Measurements from ENCODE around the gene NPNT.

NPNT gene

GRCh38 chr4:105992641-105993305, 97.5 kb downstream of the NPNT start (continued):
- TF ChIP-seq ZNF70 (CRISPR knock-in tag; IDR thresholded peaks at IDR 0.05), result no peak
- TF ChIP-seq GLIS3 (CRISPR knock-in tag; IDR thresholded peaks at IDR 0.05), result no peak
- TF ChIP-seq ESRRG (CRISPR knock-in tag; IDR thresholded peaks at IDR 0.05), result no peak
- TF ChIP-seq RARB (CRISPR knock-in tag; IDR thresholded peaks at IDR 0.05), result no peak
- no peak for TF ChIP-seq ZNF565 (CRISPR knock-in tag; conservative IDR thresholded peaks at IDR 0.05; ENCODE audit: low read depth)
- no peak for TF ChIP-seq PPARA (CRISPR knock-in tag; IDR thresholded peaks at IDR 0.05; ENCODE audit: borderline replicate concordance)
- no peak for TF ChIP-seq TOX (CRISPR knock-in tag; IDR thresholded peaks at IDR 0.05; ENCODE audit: borderline replicate concordance)
- TF ChIP-seq POU6F1 (CRISPR knock-in tag; IDR thresholded peaks at IDR 0.05; ENCODE audit: borderline replicate concordance, low read depth), result no peak
- TF ChIP-seq, protein P1, sequence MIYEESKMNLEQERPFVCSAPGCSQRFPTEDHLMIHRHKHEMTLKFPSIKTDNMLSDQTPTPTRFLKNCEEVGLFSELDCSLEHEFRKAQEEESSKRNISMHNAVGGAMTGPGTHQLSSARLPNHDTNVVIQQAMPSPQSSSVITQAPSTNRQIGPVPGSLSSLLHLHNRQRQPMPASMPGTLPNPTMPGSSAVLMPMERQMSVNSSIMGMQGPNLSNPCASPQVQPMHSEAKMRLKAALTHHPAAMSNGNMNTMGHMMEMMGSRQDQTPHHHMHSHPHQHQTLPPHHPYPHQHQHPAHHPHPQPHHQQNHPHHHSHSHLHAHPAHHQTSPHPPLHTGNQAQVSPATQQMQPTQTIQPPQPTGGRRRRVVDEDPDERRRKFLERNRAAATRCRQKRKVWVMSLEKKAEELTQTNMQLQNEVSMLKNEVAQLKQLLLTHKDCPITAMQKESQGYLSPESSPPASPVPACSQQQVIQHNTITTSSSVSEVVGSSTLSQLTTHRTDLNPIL (CRISPR knock-in tag; IDR thresholded peaks at IDR 0.05; ENCODE audit: low read depth), result no peak
- TF ChIP-seq ZFP3 (CRISPR knock-in tag; IDR thresholded peaks at IDR 0.05), result no peak
- no peak for TF ChIP-seq SNAI2 (CRISPR knock-in tag; IDR thresholded peaks at IDR 0.05)

DNA sequence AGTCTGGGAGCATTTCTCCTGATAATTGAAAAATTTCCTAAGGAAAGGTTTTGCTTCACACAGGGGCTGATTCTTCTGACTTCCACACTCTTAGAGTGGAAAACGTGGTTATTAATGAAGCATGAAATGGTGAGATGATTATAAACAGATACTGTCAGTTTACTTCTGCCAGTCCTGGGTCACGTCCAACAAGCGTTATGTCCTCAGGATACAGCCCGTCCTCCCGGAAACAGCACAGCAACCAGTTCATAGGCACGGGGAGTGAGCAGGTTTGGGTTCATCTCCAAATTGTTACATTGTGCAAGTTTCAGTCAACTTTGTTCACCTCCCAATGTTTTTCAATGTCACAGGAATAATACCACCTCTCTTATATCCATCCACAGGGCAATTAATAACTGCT, 98.8 kb downstream of the NPNT start:
- TF ChIP-seq PPARA (CRISPR knock-in tag; IDR thresholded peaks at IDR 0.05; ENCODE audit: borderline replicate concordance) (no peak), ESRRG (CRISPR knock-in tag; IDR thresholded peaks at IDR 0.05) (no peak), ZNF70 (CRISPR knock-in tag; IDR thresholded peaks at IDR 0.05) (no peak), ZFP30 (CRISPR knock-in tag; IDR thresholded peaks at IDR 0.05) (no peak), POU6F1 (CRISPR knock-in tag; IDR thresholded peaks at IDR 0.05; ENCODE audit: borderline replicate concordance, low read depth) (no peak), ZNF565 (CRISPR knock-in tag; conservative IDR thresholded peaks at IDR 0.05; ENCODE audit: low read depth) (no peak), TOX (CRISPR knock-in tag; IDR thresholded peaks at IDR 0.05; ENCODE audit: borderline replicate concordance) (no peak), BACH2 (CRISPR knock-in tag; IDR thresholded peaks at IDR 0.05; ENCODE audit: borderline replicate concordance) (no peak)
- TF ChIP-seq, protein P1 (CRISPR knock-in tag; IDR thresholded peaks at IDR 0.05; ENCODE audit: low read depth), result no peak
- TF ChIP-seq, protein P2, sequence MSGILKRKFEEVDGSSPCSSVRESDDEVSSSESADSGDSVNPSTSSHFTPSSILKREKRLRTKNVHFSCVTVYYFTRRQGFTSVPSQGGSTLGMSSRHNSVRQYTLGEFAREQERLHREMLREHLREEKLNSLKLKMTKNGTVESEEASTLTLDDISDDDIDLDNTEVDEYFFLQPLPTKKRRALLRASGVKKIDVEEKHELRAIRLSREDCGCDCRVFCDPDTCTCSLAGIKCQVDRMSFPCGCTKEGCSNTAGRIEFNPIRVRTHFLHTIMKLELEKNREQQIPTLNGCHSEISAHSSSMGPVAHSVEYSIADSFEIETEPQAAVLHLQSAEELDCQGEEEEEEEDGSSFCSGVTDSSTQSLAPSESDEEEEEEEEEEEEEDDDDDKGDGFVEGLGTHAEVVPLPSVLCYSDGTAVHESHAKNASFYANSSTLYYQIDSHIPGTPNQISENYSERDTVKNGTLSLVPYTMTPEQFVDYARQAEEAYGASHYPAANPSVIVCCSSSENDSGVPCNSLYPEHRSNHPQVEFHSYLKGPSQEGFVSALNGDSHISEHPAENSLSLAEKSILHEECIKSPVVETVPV (CRISPR knock-in tag; IDR thresholded peaks at IDR 0.05), result no peak
- TF ChIP-seq, protein P3, sequence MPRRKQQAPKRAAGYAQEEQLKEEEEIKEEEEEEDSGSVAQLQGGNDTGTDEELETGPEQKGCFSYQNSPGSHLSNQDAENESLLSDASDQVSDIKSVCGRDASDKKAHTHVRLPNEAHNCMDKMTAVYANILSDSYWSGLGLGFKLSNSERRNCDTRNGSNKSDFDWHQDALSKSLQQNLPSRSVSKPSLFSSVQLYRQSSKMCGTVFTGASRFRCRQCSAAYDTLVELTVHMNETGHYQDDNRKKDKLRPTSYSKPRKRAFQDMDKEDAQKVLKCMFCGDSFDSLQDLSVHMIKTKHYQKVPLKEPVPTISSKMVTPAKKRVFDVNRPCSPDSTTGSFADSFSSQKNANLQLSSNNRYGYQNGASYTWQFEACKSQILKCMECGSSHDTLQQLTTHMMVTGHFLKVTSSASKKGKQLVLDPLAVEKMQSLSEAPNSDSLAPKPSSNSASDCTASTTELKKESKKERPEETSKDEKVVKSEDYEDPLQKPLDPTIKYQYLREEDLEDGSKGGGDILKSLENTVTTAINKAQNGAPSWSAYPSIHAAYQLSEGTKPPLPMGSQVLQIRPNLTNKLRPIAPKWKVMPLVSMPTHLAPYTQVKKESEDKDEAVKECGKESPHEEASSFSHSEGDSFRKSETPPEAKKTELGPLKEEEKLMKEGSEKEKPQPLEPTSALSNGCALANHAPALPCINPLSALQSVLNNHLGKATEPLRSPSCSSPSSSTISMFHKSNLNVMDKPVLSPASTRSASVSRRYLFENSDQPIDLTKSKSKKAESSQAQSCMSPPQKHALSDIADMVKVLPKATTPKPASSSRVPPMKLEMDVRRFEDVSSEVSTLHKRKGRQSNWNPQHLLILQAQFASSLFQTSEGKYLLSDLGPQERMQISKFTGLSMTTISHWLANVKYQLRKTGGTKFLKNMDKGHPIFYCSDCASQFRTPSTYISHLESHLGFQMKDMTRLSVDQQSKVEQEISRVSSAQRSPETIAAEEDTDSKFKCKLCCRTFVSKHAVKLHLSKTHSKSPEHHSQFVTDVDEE (CRISPR knock-in tag; IDR thresholded peaks at IDR 0.05), result no peak
- ATAC-seq, result peak; percentile 35; the same call in 2 of the 3 replicates

DNA sequence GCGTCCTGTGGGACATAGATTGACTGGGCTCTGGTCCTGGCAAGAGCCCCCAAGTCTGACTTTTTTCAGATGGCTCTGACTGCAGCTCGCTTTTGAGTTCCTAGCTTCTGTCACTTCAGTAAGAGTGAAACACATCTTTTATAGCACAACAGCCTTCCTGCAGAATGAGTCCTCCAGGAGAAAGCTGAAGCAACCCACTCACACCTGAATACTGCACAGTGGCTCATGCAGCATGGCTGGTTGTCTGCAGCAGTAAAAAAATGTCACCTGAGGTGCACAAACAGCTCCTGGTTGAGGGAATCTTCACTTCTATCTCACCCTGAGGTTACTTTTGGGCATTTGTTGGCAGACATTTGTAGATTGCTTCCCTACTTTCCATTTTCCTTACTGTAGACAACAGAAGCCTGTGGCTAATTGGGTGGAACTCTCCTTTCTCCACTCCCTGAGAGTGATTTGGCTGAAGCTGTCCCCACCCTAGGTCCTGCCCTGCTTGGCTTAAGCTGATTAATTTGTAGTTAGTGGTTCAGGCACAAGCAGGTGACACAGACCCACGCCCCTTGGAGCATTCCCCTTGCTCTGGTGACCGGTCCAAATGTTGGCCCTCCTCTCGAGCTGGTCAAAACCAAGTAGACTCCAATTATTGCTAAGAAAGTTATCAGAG, 99.7 kb downstream of the NPNT start:
- no peak for ATAC-seq
- no peak for TF ChIP-seq ZC3H10 (CRISPR knock-in tag; IDR thresholded peaks at IDR 0.05)
- no peak for TF ChIP-seq ARNTL (CRISPR knock-in tag; IDR thresholded peaks at IDR 0.05; ENCODE audit: borderline replicate concordance, low read depth)
- TF ChIP-seq, protein P3 (CRISPR knock-in tag; IDR thresholded peaks at IDR 0.05), result no peak
- no peak for TF ChIP-seq CSDC2 (CRISPR knock-in tag; IDR thresholded peaks at IDR 0.05)
- TF ChIP-seq TCF4 (CRISPR knock-in tag; IDR thresholded peaks at IDR 0.05; ENCODE audit: borderline replicate concordance), result no peak
- no peak for TF ChIP-seq TOX (CRISPR knock-in tag; IDR thresholded peaks at IDR 0.05; ENCODE audit: borderline replicate concordance)
- TF ChIP-seq SNAI2 (CRISPR knock-in tag; IDR thresholded peaks at IDR 0.05), result no peak
- TF ChIP-seq GLIS3 (CRISPR knock-in tag; IDR thresholded peaks at IDR 0.05), result no peak

All from SK-N-SH treated with all-trans-retinoic acid at 6 μM for 48 hours (cell line).